ENCODE measurements around the gene BSN.

Gene BSN

DNA sequence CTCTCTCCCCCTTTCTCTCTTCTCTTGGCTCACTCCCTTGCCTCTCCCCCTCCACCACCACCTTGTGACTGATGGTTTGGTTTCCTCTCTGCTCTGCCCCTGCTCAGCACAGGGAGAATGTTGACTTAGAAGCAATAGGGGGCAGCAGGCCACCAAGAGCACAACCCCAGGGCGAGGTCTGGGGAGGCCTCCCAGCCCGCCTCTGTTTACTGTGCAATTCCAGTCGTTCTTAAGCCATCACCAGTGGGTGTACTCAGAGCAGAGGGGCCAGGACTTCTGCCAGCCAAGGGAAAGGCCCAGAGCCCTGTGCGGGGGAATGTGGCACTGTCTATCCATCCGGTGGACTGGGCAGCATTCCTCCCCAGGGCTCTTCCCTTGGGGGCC lies 114.1 kb downstream of the BSN start:
- H3K36me3 Mint-ChIP-seq = peaks cover 0 to 6% of the 10 kb centered on the region in 2 donors
- DNase-seq (no peak), ATAC-seq (replicated peaks) (no peak)
- no peaks in the 10 kb centered on the region for H3K9me3 Mint-ChIP-seq
- H3K27ac Mint-ChIP-seq = no peak overlapping the region
- H3K4me3 Mint-ChIP-seq = no peak overlapping the region
- peaks cover 7 to 11% of the 10 kb centered on the region in 2 donors for H3K4me1 Mint-ChIP-seq
- H3K27me3 Mint-ChIP-seq = peaks cover 10 to 13% of the 10 kb centered on the region in 2 donors

DNA sequence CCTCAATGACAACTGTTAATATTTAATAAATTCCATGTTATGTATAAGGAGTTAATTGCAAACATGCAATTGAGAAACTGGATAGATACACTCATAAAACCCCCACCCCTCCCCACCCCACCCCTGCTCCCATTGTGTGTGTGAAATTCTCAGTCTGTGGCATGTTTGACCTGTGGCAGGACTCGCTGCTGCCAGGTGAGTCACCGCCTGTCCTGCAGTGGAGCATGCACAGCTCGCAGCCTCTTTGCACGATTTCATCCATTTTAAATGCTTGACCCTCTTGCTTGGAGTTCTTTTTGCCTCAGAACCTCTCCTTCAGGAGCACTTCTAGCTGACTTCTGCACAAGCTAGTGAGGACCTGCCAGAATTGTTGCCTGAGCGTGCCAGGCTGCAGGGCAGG lies 114.6 kb downstream of the BSN start:
- DNase-seq (no peak), ATAC-seq (replicated peaks) (no peak)
- Mint-ChIP-seq H3K27me3 (peaks cover 10 to 13% of the 10 kb centered on the region in 2 donors), H3K27ac (no peak overlapping the region), H3K9me3 (no peaks in the 10 kb centered on the region), H3K4me1 (peaks cover 7 to 11% of the 10 kb centered on the region in 2 donors), H3K4me3 (no peak overlapping the region), H3K36me3 (peaks cover 0 to 6% of the 10 kb centered on the region in 2 donors)

DNA sequence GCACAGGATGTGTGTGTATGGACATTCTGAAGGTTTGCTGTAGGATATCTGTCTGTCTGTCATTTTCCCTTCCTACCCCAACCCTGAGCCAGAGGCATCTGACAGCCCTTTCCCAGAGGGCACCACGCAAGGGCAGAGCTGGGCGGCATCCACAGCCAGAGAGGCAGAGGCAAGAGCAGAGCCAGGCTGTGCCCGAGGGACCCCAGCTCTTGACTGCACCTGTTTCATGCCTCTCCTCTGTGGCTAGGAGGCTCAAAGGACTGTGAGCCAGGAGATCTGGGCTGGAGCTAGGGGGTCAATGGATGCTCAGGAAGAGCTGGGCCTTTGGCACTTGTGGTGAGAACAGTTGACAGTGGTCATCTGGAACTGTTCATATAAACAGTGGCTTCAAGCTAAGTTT lies 115.1 kb downstream of the BSN start:
- ATAC-seq (replicated peaks) = no peak
- peaks cover 0 to 6% of the 10 kb centered on the region in 2 donors for H3K36me3 Mint-ChIP-seq
- H3K4me3 Mint-ChIP-seq = no peak overlapping the region
- no peak overlapping the region for H3K27ac Mint-ChIP-seq
- no peak for DNase-seq
- H3K9me3 Mint-ChIP-seq = no peaks in the 10 kb centered on the region
- peaks cover 10 to 13% of the 10 kb centered on the region in 2 donors for H3K27me3 Mint-ChIP-seq
- H3K4me1 Mint-ChIP-seq = peaks cover 7 to 11% of the 10 kb centered on the region in 2 donors

DNA sequence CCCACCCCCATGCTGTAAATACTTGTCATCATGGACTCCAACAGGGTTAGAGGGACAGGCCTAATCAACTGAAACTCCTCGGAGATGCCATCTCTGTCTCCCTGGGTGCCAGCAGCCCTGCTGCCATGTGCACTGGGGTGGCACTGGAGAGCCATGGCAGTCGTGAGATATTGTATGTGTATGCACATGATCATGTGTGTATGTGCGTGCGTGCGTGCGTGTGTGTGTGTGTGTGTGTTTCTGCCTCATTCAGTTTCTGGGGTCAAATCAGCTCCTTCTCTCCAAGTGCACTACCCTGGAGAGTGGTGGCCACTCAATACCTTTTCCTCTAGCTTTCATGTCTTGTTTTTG lies 116.6 kb downstream of the BSN start:
- no peaks in the 10 kb centered on the region for H3K9me3 Mint-ChIP-seq
- DNase-seq = no peak
- no peak overlapping the region for H3K4me3 Mint-ChIP-seq
- no peak for ATAC-seq (replicated peaks)
- peaks cover 20 to 21% of the 10 kb centered on the region in 2 donors for H3K4me1 Mint-ChIP-seq
- no peak overlapping the region for H3K27ac Mint-ChIP-seq
- H3K27me3 Mint-ChIP-seq = peaks cover 7 to 10% of the 10 kb centered on the region in 2 donors
- peaks cover 6 to 12% of the 10 kb centered on the region in 2 donors for H3K36me3 Mint-ChIP-seq

DNA sequence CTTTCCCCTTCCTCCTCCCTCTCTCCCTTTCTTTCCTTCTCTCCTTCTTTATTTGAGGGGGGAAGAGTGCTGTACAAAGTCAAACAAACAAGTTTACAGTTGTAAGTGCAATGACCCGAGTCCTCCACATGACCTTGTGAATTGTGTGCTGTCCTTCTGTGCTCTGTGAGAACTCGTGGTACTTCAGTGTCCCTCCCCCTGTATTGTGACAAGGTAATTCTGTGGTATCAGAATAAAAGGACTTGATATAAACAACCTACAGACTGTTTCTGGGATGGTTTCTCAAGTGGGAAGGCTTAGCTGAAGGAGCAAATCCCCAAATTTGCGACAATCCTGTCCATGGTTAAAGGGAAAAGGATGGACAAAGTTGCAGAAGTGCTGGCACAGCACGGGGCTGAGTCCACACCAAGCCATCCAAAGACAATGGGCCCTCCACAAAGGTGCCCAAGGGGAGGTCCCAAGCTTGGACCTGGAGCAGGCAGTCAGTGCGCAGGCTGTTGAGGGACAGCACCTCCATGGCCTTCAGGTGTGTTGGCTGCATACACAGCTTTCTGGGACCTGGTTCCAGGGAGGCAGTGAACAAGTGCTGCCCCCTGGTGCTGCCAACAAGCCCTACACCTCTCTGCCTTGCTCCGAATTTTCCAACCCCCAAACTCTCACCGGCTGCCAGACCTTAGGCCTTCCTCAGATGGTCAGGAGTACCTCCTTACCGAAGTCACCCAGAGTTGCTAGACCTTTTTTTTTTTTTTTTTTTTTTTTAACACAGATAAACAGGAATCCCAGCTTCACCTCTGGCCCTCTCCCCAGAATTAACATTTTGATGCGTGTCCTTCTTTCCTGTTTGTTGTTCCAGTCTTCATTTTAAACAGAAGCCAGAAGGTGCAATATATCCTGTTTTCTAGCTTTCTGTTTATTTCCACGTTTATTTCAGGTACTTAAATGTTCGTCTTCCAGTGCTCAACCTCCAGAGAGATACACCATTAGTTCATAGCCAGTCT lies 117.3 kb downstream of the BSN start:
- peak overlapping the region in 1 of 2 donors; percentile 22 for H3K4me3 Mint-ChIP-seq
- peaks cover 6 to 7% of the 10 kb centered on the region in 2 donors for H3K27me3 Mint-ChIP-seq
- peaks cover 23 to 24% of the 10 kb centered on the region in 2 donors for H3K4me1 Mint-ChIP-seq
- peak; percentile 55 for DNase-seq
- peak in 1 of 2 donors; percentile 6 for ATAC-seq (replicated peaks)
- peak overlapping the region; percentile 3 for H3K27ac Mint-ChIP-seq
- H3K36me3 Mint-ChIP-seq = peaks cover 10 to 16% of the 10 kb centered on the region in 2 donors
- H3K9me3 Mint-ChIP-seq = no peaks in the 10 kb centered on the region

DNA sequence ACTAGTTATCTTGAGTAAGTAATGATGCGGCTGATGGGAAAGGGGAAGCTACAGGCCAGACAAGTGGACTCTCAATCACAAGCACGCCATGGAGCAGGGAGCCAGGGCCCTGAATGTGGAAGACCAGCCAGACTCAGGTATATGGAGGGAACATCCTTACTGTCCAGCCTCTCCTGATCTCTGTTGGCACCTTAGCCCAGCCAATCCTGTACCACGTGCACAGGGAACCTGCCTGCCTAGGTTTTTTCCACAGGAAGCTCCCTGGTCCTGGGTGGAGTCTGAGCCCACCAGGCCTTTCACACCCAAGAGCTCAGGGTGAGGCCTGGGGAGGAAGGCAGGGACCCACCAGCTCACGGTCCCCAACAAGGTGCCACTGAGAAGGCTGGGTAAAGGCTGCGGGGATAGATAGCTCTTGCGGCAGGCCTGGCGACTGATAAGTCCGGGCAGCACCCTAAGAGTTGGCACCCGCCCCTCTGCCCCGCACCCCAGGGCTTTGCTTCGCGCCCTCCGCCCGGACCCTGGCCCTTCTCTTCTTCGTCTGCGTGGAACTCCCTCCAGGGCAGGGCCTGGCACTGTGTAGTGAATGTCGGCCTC lies 118.9 kb downstream of the BSN start:
- ATAC-seq (replicated peaks) (peak; percentile 3 to 4), DNase-seq (peak; percentile 31)
- Mint-ChIP-seq H3K9me3 (no peaks in the 10 kb centered on the region), H3K27me3 (peaks cover 0 to 3% of the 10 kb centered on the region in 2 donors), H3K36me3 (peaks cover 20 to 31% of the 10 kb centered on the region in 2 donors), H3K4me1 (peaks cover 24 to 29% of the 10 kb centered on the region in 2 donors), H3K4me3 (peak overlapping the region; percentile 95 to 98), H3K27ac (peak overlapping the region; percentile 99)

DNA sequence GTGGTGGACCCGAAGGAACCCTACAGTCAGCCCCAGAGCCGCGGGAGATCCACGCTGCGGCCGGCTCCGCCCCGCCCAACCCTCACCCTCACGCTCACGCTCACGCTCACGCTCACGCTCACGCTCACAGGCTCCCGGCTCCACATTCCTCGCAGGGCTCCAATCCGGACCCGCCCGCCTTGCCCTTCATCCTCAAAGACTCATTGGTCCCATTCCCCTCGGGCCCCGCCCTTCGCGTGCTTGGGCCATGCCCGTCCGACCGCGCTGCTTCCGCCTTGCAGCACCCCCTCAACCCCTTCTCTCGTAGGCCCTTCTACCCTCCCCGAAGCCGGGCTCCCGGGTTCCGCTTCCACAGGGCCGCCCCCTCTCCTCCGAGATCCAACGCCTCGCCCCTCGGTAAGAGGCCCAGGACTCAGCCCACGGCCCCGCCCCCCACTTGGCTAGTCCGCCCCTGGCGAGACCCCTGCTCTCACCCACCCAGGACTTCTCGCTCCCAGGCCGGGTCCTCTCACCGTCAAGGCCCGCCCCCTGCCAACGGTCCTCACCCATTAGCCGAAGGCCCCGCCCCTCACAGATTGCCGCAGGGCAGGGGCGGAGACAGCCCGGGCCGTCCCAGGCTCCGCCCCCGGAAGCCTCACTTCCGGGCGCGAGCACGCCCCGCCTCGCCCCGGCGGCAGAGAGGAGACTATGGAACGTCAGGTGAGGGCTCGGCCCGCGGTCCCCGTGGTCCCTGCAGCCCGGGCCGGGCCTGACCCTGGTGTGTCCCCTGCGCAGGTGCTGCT lies 119.6 kb downstream of the BSN start, which contains the start of gene APEH:
Gene APEH, plus strand, starts transcription at position 637 of the 782 bp plus-strand sequence. Its CDS starts 51 bp downstream, at position 688.
- Mint-ChIP-seq H3K27ac (peak within 1 kb of the TSS; percentile 99), H3K36me3 (peaks cover 25 to 35% of the 10 kb centered on the region in 2 donors), H3K4me1 (peaks cover 24 to 30% of the 10 kb centered on the region in 2 donors), H3K27me3 (no peaks in the 10 kb centered on the region), H3K9me3 (no peaks in the 10 kb centered on the region), H3K4me3 (peak within 1 kb of the TSS; percentile 95 to 98)
- peak; percentile 98 for DNase-seq
- peak; percentile 88 to 89 for ATAC-seq (replicated peaks)

DNA sequence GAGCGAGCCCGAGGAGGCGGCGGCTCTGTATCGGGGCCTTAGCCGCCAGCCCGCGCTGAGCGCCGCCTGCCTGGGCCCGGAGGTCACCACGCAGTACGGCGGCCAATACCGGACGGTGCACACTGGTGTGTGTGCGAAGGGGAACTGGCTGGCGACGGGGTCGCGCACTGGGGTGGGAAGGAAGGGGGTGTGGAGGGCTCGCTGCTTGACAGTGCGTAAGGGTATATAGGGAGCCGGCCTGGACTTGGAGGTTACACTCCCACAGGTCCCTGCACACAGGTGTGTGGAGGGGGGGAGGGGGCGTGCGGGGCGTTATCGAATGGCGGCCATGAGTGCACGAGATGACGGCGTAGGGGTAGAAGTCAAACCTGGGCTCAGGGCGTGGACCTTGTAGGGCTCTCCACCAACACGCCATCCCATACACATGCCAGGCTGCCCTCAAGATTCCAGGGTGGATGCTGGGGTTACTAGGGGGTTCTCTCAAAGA lies 120.3 kb downstream of the BSN start:
- Mint-ChIP-seq H3K27me3 (no peaks in the 10 kb centered on the region), H3K36me3 (peaks cover 25 to 36% of the 10 kb centered on the region in 2 donors), H3K9me3 (no peaks in the 10 kb centered on the region), H3K27ac (peak overlapping the region; percentile 99), H3K4me1 (peaks cover 24 to 30% of the 10 kb centered on the region in 2 donors), H3K4me3 (peak overlapping the region; percentile 95 to 98)
- DNase-seq (no peak), ATAC-seq (replicated peaks) (peak; percentile 30 to 32)

DNA sequence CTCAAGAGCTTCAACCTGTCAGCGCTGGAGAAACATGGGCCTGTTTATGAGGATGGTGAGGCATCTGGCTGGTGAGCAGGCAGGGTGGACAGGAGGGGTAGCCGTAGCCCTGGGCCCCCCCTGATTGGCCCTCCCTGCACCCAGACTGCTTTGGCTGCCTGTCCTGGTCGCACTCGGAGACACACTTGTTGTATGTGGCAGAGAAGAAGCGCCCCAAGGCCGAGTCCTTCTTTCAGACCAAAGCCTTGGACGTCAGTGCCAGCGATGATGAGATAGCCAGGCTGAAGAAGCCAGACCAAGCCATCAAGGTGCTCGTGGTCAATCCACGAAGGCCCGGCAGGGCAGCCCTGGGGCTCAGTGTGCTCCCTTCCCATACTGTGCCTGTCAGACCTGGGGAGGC lies 121.6 kb downstream of the BSN start:
- H3K36me3 Mint-ChIP-seq = peaks cover 37 to 50% of the 10 kb centered on the region in 2 donors
- ATAC-seq (replicated peaks) (no peak), DNase-seq (no peak)
- no peak overlapping the region for H3K4me3 Mint-ChIP-seq
- H3K27ac Mint-ChIP-seq = no peak overlapping the region
- H3K4me1 Mint-ChIP-seq = peaks cover 38 to 40% of the 10 kb centered on the region in 2 donors
- no peaks in the 10 kb centered on the region for H3K27me3 Mint-ChIP-seq
- no peaks in the 10 kb centered on the region for H3K9me3 Mint-ChIP-seq

DNA sequence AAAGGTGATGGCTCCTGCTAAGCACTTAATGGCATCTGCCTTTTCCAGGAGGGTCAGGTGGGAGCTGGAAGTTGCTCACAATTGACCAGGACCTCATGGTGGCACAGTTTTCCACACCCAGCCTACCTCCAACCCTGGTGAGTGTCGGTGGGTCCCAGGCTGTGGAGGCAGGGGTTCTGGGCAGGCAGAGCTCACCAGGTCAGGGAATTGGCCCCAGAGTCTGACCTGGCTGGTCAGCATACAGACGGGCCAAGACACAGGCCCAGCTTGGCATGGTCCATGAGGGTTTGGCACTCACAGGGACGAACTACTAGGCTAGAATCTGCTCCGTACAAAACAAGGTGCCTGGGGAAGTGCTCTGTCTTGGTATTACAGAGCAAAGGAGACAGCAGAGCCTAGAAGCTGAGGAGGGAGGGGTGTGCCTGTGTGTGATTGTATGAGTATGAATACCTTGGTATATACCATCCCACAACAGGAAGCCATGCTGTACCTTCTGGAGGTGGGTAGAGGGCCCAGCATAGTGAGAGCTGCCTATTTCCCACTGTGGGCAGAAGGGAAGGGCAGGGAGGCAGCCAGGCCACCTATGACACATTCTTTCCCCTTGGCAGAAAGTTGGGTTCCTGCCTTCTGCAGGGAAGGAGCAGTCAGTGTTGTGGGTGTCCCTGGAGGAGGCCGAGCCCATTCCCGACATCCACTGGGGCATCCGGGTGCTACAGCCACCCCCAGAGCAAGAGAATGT lies 126.4 kb downstream of the BSN start:
- H3K4me3 Mint-ChIP-seq = peak overlapping the region in 1 of 2 donors; percentile 39
- peak; percentile 76 to 80 for ATAC-seq (replicated peaks)
- no peaks in the 10 kb centered on the region for H3K9me3 Mint-ChIP-seq
- H3K27ac Mint-ChIP-seq = peak overlapping the region; percentile 39
- peaks cover 28 to 32% of the 10 kb centered on the region in 2 donors for H3K4me1 Mint-ChIP-seq
- DNase-seq = no peak
- peaks cover 60 to 67% of the 10 kb centered on the region in 2 donors for H3K36me3 Mint-ChIP-seq
- H3K27me3 Mint-ChIP-seq = peaks cover 5% of the 10 kb centered on the region in 2 donors

DNA sequence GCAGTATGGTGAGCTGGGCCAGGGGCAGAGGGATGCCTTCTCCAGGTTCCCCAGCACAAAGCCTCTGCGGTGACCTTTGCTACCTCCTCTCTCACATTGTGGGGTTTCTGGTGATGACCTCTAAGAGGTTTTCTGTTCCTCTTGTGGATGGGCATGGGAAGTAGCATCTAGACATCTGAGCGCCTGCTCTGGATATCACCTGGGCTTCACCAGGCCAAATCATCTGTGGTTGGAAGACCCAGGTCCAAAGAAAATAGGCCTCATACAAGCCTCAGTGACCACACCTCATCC lies 126.9 kb downstream of the BSN start:
- DNase-seq = no peak

DNA sequence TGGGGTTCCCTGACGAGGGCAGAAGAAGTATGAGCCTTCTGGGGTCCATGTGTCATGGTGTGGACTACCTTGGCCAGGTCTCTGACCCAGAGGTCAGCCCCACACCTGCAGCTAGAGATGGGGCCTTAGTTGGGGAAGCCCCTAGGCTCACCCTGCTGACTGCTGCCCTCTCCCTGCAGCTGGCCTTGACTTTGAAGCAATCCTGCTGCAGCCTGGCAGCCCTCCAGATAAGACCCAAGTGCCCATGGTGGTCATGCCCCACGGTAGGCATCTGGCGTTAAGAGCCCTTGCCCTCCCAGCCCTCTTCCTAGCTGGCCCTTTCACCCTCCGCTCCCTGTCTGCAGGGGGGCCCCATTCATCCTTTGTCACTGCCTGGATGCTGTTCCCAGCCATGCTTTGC lies 127.3 kb downstream of the BSN start:
- peaks cover 5% of the 10 kb centered on the region in 2 donors for H3K27me3 Mint-ChIP-seq
- H3K9me3 Mint-ChIP-seq = no peaks in the 10 kb centered on the region
- DNase-seq = no peak
- peaks cover 54 to 60% of the 10 kb centered on the region in 2 donors for H3K36me3 Mint-ChIP-seq
- peaks cover 24 to 34% of the 10 kb centered on the region in 2 donors for H3K4me1 Mint-ChIP-seq
- H3K27ac Mint-ChIP-seq = no peak overlapping the region
- peak in 1 of 2 donors; percentile 10 for ATAC-seq (replicated peaks)
- no peak overlapping the region for H3K4me3 Mint-ChIP-seq

More for the DNA sequence above, 126.9 kb downstream of the BSN start:
- peaks cover 5% of the 10 kb centered on the region in 2 donors for H3K27me3 Mint-ChIP-seq
- no peaks in the 10 kb centered on the region for H3K9me3 Mint-ChIP-seq
- H3K36me3 Mint-ChIP-seq = peaks cover 55 to 62% of the 10 kb centered on the region in 2 donors
- H3K4me1 Mint-ChIP-seq = peaks cover 25 to 32% of the 10 kb centered on the region in 2 donors
- ATAC-seq (replicated peaks) = peak; percentile 76 to 78
- H3K4me3 Mint-ChIP-seq = peak overlapping the region in 1 of 2 donors; percentile 39
- no peak overlapping the region for H3K27ac Mint-ChIP-seq

DNA sequence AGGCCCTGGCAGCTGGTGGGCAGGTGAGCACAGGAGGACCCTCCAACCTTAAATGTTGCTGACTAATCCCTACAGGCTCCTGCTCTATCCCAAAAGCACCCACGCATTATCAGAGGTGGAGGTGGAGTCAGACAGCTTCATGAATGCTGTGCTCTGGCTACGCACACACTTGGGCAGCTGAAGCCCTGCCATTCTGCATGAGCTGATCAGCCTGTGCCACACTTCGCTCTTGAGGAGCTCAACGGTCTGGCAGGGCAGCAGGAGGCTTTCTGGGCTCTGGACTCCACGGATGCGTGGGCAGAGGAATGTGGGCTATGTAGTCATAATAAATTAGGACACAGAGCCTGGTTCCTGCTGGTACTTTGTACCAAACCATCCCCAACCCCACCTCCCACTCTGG lies 128.9 kb downstream of the BSN start:
- Mint-ChIP-seq H3K36me3 (peaks cover 44 to 46% of the 10 kb centered on the region in 2 donors), H3K4me3 (no peak overlapping the region), H3K27ac (no peak overlapping the region), H3K4me1 (peaks cover 22 to 41% of the 10 kb centered on the region in 2 donors), H3K9me3 (no peaks in the 10 kb centered on the region), H3K27me3 (peaks cover 5% of the 10 kb centered on the region in 2 donors)
- DNase-seq = no peak
- no peak for ATAC-seq (replicated peaks)
